GM12878 (cell line): ENCODE measurements around the gene SOCS1. TPM values are rescaled to one million over a fixed set of nuclear protein-coding genes. Genes with fewer than 3 reads are reported as not detected.

Experiments used
- CBX3 ChIP-seq: fragments of 200-600 bp; sonication (generic); IDR thresholded peaks from 2 replicates; pipeline ENCODE4 v1.6.1; 2016; ENCODE audit warnings: low read depth, borderline replicate concordance
- CREB1 ChIP-seq: IDR thresholded peaks from 2 replicates; pipeline ENCODE4 v1.6.1; 2012; ENCODE audit warnings: low read depth, mild to moderate bottlenecking, inconsistent platforms
- E4F1 ChIP-seq: fragments of 450-650 bp; IDR thresholded peaks from 2 replicates; pipeline ENCODE4 v1.6.1; 2018; ENCODE audit warnings: borderline replicate concordance, mild to moderate bottlenecking; ENCODE audit not compliant: partially characterized antibody
- GABPA ChIP-seq: IDR thresholded peaks from 2 replicates; pipeline ENCODE4 v1.6.1; 2014; ENCODE audit warnings: antibody characterized with exemption, low read depth, mild to moderate bottlenecking, inconsistent platforms
- IKZF1 ChIP-seq: fragments of 450-650 bp; conservative IDR thresholded peaks from 2 replicates; pipeline ENCODE4 v1.6.1; 2017; ENCODE audit warnings: antibody characterized with exemption, mild to moderate bottlenecking
- IRF3 ChIP-seq: fragments of 450-650 bp; IDR thresholded peaks from 2 replicates; pipeline ENCODE4 v1.6.1; 2014; ENCODE audit warnings: mild to moderate bottlenecking
- JUNB ChIP-seq: IDR thresholded peaks from 2 replicates; pipeline ENCODE4 v1.6.1; 2016; ENCODE audit warnings: antibody characterized with exemption, mild to moderate bottlenecking
- MEF2B ChIP-seq: fragments of 450-650 bp; IDR thresholded peaks from 2 replicates; pipeline ENCODE4 v1.6.1; 2018; ENCODE audit warnings: mild to moderate bottlenecking, moderate library complexity; ENCODE audit not compliant: partially characterized antibody, poor library complexity, severe bottlenecking
- NFXL1 ChIP-seq: fragments of 450-650 bp; IDR thresholded peaks from 2 replicates; pipeline ENCODE4 v1.6.1; 2017; ENCODE audit warnings: antibody characterized with exemption, mild to moderate bottlenecking, borderline replicate concordance
- PAX5 ChIP-seq: IDR thresholded peaks from 2 replicates; pipeline ENCODE4 v1.6.1; 2011; ENCODE audit warnings: low read depth, low read length, borderline replicate concordance
- PKNOX1 ChIP-seq: fragments of 450-650 bp; IDR thresholded peaks from 2 replicates; pipeline ENCODE4 v1.6.1; 2016; ENCODE audit warnings: mild to moderate bottlenecking
- POLR2A ChIP-seq: IDR thresholded peaks from 2 replicates; pipeline ENCODE4 v1.6.1; 2011; ENCODE audit warnings: low read depth, mild to moderate bottlenecking, low read length
- RAD51 ChIP-seq: fragments of 450-650 bp; IDR thresholded peaks from 2 replicates; pipeline ENCODE4 v1.6.1; 2016; ENCODE audit warnings: moderate library complexity, mild to moderate bottlenecking, inconsistent platforms
- RBBP5 ChIP-seq: fragments of 200-600 bp; sonication (generic); conservative IDR thresholded peaks from 2 replicates; pipeline ENCODE4 v1.6.1; 2016
- RCOR1 ChIP-seq: conservative IDR thresholded peaks from 2 replicates; pipeline ENCODE4 v1.6.1; 2012; ENCODE audit warnings: low read depth, low read length, improper control_type of control experiment
- SIN3A ChIP-seq: IDR thresholded peaks from 2 replicates; pipeline ENCODE4 v1.6.1; 2012; ENCODE audit warnings: low read depth, low read length, improper control_type of control experiment
- SMC3 ChIP-seq: IDR thresholded peaks from 2 replicates; pipeline ENCODE4 v1.6.1; 2011; ENCODE audit warnings: low read length, improper control_type of control experiment, borderline replicate concordance
- SREBF1 ChIP-seq: IDR thresholded peaks from 2 replicates; pipeline ENCODE4 v1.6.1; 2012; ENCODE audit warnings: mild to moderate bottlenecking, low read length
- STAT3 ChIP-seq: IDR thresholded peaks from 2 replicates; pipeline ENCODE4 v1.6.1; 2011; ENCODE audit warnings: low read depth, low read length, improper control_type of control experiment
- YBX1 ChIP-seq: fragments of 450-650 bp; IDR thresholded peaks from 2 replicates; pipeline ENCODE4 v1.6.1; 2016; ENCODE audit warnings: antibody characterized with exemption
- YY1 ChIP-seq: IDR thresholded peaks from 2 replicates; pipeline ENCODE4 v1.6.1; 2011; ENCODE audit warnings: low read depth, mild to moderate bottlenecking, low read length
- ZNF217 ChIP-seq: fragments of 450-650 bp; IDR thresholded peaks from 2 replicates; pipeline ENCODE4 v1.6.1; 2017; ENCODE audit warnings: antibody characterized with exemption, mild to moderate bottlenecking
- ZNF274 ChIP-seq: IDR thresholded peaks from one replicate; pipeline ENCODE4 v1.8.0; 2011; ENCODE audit not compliant: insufficient read length, insufficient read depth
- ZNF687 ChIP-seq: fragments of 450-650 bp; IDR thresholded peaks from 2 replicates; pipeline ENCODE4 v1.6.1; 2017; ENCODE audit warnings: mild to moderate bottlenecking, moderate library complexity
- polyA plus RNA-seq, 11 experiments: library from polyadenylated mRNA; depleted of rRNA in 4 of 11; unstranded in 6 of 11; stranded (reverse) in 5 of 11; fragments of >200 nt; fragmentation: Nextera tagmentation in 4 of 11; fragmentation: Illumina TruSeq in 1 of 11; extraction: Ambion mirVana in 4 of 11; extraction: Trizol in 1 of 11; gene quantifications; 1 replicate in 1 of 11; 2 replicates in 10 of 11; pipeline versions ENCODE4 v1.2.1 to v1.2.3, GENCODE V29; 2011 to 2016; ENCODE audit warnings: inconsistent platforms in 2 of 11, missing spikeins in 2 of 11, low read depth in 1 of 11
- total RNA-seq, 4 experiments: library from RNA; depleted of rRNA in 3 of 4; stranded (reverse); fragments of >200 nt in 3 of 4; fragmentation: Illumina TruSeq in 1 of 4; extraction: Trizol in 1 of 4; gene quantifications; 2 replicates each; pipeline versions ENCODE4 v1.2.1 to v1.2.3, GENCODE V29; 2013 to 2021

SOCS1 gene
- total and polyA plus RNA-seq, 10 of the 15 experiments (the other 5 are each of a cell fraction or from before 2014, with no cell fraction given) = 0.42 to 39.8 (median 11.2) TPM

GRCh38 chr16:11225677-11226549 lies 30.1 kb downstream of the SOCS1 start (continued):
- no peak for TF ChIP-seq JUNB
- no peak for TF ChIP-seq YBX1
- TF ChIP-seq RCOR1 = no peak
- TF ChIP-seq CBX3 = no peak
- peak; percentile 56 for TF ChIP-seq IKZF1
- no peak for TF ChIP-seq SIN3A
- no peak for TF ChIP-seq PKNOX1
- TF ChIP-seq ZNF687 = no peak
- TF ChIP-seq RBBP5 = no peak
- TF ChIP-seq NFXL1 = no peak
- TF ChIP-seq ZNF217 = 0 out of 2 replicates have a peak, but pooled peaks have one; percentile 16
- TF ChIP-seq IRF3 = no peak
- TF ChIP-seq RAD51 = peak; percentile 81
- TF ChIP-seq POLR2A = no peak; the same call in 1 of the 2 replicates
- TF ChIP-seq ZNF274 = no peak
- no peak for TF ChIP-seq CREB1
- TF ChIP-seq GABPA = no peak
- no peak for TF ChIP-seq YY1
- no peak for TF ChIP-seq STAT3
- no peak for TF ChIP-seq E4F1
- TF ChIP-seq SREBF1 = no peak
- TF ChIP-seq PAX5 = no peak
- TF ChIP-seq MEF2B = peak; percentile 52
- no peak for TF ChIP-seq SMC3
